Fibroblast of villous mesenchyme (primary cell): Measurements from ENCODE around the gene MFAP3. TPM values are rescaled to one million over a fixed set of nuclear protein-coding genes. Genes with fewer than 3 reads are reported as not detected.

Experiments
- DNase-seq: peaks from one replicate; pipeline ENCODE4 v3.0.0-alpha.2; 2010; ENCODE audit warnings: low read depth
- H3K4me3 ChIP-seq: 2 replicates; pipeline ENCODE4 v1.5.1; 2011; ENCODE audit warnings: low read depth, mild to moderate bottlenecking, low read length
- CTCF ChIP-seq: IDR thresholded peaks from 2 replicates; pipeline ENCODE4 v1.5.1; 2012; ENCODE audit warnings: low read depth, mild to moderate bottlenecking, low read length; ENCODE audit not compliant: insufficient read depth
- total RNA-seq: library from RNA; depleted of rRNA; stranded (reverse); fragments of >200 nt; gene quantifications from 2 replicates; pipeline ENCODE4 v1.2.3, GENCODE V29; 2012

Gene MFAP3
- total RNA-seq, 1 donor: 113 TPM

- H3K4me3 ChIP-seq: no peak overlapping the region
- no peak for DNase-seq
- TF ChIP-seq CTCF: no peak
These were observed 6.8 kb upstream of the MFAP3 start for GRCh38 chr5:154031937-154032489.

- no peak for DNase-seq
These were observed 3.8 kb upstream of the MFAP3 start for GRCh38 chr5:154034944-154035343.

GRCh38 chr5:154038261-154038706 is 483 bp upstream of the MFAP3 start:
- peak; percentile 46 for DNase-seq
- no peak for TF ChIP-seq CTCF
- H3K4me3 ChIP-seq: peak overlapping the region; percentile 90

More at GRCh38 chr5:154034944-154035343, 3.8 kb upstream of the MFAP3 start:
- no peak for TF ChIP-seq CTCF
- H3K4me3 ChIP-seq: no peak overlapping the region

- no peak for DNase-seq
- H3K4me3 ChIP-seq: peak overlapping the region; percentile 90
- TF ChIP-seq CTCF: no peak
These were observed 677 bp downstream of the MFAP3 start for GRCh38 chr5:154039458-154039829.

- no peak for TF ChIP-seq CTCF
- no peak overlapping the region for H3K4me3 ChIP-seq
- DNase-seq: no peak
These were observed 4.0 kb downstream of the MFAP3 start for GRCh38 chr5:154042766-154043165.

- no peak overlapping the region for H3K4me3 ChIP-seq
- DNase-seq: no peak
- TF ChIP-seq CTCF: no peak
These were observed 5.3 kb downstream of the MFAP3 start for GRCh38 chr5:154044099-154044498.

- no peak for TF ChIP-seq CTCF
- H3K4me3 ChIP-seq: no peak overlapping the region
- no peak for DNase-seq
These were observed 5.8 kb downstream of the MFAP3 start for GRCh38 chr5:154044581-154044980.
